Thyroid gland (tissue), 4 donors: ENCODE measurements around the gene GANC. TPM values are rescaled to one million over a fixed set of nuclear protein-coding genes. Genes with fewer than 3 reads are reported as not detected.
"Not testable (repeated sequence)": the region's sequence is repeated elsewhere in the genome, so short reads cannot be mapped to it uniquely, and the experiment has no call there.

Source experiments
- DNase-seq, 2 donors: peaks; one replicate each; pipeline ENCODE4 v3.0.0-alpha.2; 2019
- H3K27ac ChIP-seq, 3 donors: fragments of 200-600 bp; sonication (generic); 1 replicate in 2 of 3; 2 replicates in 1 of 3; pipeline ENCODE4 v1.5.1; 2016 to 2019; ENCODE audit warnings: mild to moderate bottlenecking in 1 of 3, moderate library complexity in 1 of 3
- H3K27me3 ChIP-seq: fragments of 200-600 bp; sonication (generic); one replicate; pipeline ENCODE4 v1.5.1; 2019
- H3K36me3 ChIP-seq, 2 donors: fragments of 200-600 bp; sonication (generic); one replicate each; pipeline ENCODE4 v1.5.1; 2016 to 2019
- H3K4me1 ChIP-seq, 2 donors: fragments of 200-600 bp; sonication (generic); one replicate each; pipeline ENCODE4 v1.5.1; 2017 to 2019
- H3K4me3 ChIP-seq, 3 donors: fragments of 200-600 bp; sonication (generic); replicated peaks in 1 of 3; 1 replicate in 2 of 3; 2 replicates in 1 of 3; pipeline ENCODE4 v1.5.1; 2016; ENCODE audit warnings: mild to moderate bottlenecking in 1 of 3
- H3K9me3 ChIP-seq: fragments of 200-600 bp; sonication (generic); one replicate; pipeline ENCODE4 v1.5.1; 2017
- POLR2A ChIP-seq, 2 donors: fragments of 450-650 bp; IDR thresholded peaks; one replicate each; pipeline ENCODE4 v1.6.1; 2017; ENCODE audit warnings: antibody characterized with exemption in 2 of 2, mild to moderate bottlenecking in 2 of 2, moderate library complexity in 1 of 2
- WGBS, 2 donors: methylation state at CpG; one replicate each; pipeline ENCODE4 v1.1.5; 2017; 5-methylcytosine and 5-hydroxymethylcytosine counted together
- intact Hi-C: fragments of 100-400 bp; cut with DNase I; formaldehyde crosslinking; loops from one replicate; pipeline ENCODE4 v1.15.1; 2023
- total RNA-seq, 4 donors: library from RNA; depleted of rRNA; stranded (reverse); fragments of >200 nt; gene quantifications; one replicate each; pipeline ENCODE4 v1.2.3, GENCODE V29; 2016
- TF ChIP-seq, protein P1 (sequence below), 6 experiments: fragments of 200-600 bp in 3 of 6; fragments of 450-650 bp in 3 of 6; sonication (generic) in 3 of 6; IDR thresholded peaks; one replicate each; pipeline ENCODE4 v1.5.1; 2016 to 2019; ENCODE audit warnings: antibody characterized with exemption in 6 of 6, mild to moderate bottlenecking in 2 of 6, inconsistent platforms in 1 of 6, moderate library complexity in 1 of 6

GANC gene
- total RNA-seq, 4 donors from 2014 or later, result 19.9 to 49.4 (median 22.2) TPM

DNA sequence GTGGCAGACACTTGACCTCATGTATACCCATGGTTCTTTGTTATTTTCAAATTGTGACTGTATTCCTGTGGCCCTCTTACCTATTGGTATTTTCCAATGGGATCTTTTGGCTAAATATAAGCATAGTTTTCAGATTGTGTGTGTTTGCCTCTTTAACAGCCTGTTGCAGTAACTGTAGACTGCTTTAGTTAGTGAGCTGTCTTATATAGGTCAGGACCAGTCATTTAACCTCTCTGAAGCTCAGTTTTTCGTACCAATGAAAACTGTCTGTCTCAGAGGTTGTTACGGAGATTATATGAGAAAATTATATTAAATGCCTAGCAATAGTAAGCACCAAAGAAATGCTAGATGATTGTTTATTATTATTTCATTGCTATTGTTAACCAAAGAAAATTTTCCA lies 57.0 kb downstream of the GANC start:
- Histone ChIP-seq H3K9me3 (no peaks in the 10 kb centered on the region), H3K27me3 (no peaks in the 10 kb centered on the region), H3K36me3 (peaks cover 0 to 5% of the 10 kb centered on the region in 2 donors), H3K4me1 (no peaks in the 10 kb centered on the region), H3K27ac (no peak overlapping the region), H3K4me3 (no peak overlapping the region)
- no peak for DNase-seq
- no peak for TF ChIP-seq POLR2A (IDR thresholded peaks at IDR 0.05)
- TF ChIP-seq, protein P1, sequence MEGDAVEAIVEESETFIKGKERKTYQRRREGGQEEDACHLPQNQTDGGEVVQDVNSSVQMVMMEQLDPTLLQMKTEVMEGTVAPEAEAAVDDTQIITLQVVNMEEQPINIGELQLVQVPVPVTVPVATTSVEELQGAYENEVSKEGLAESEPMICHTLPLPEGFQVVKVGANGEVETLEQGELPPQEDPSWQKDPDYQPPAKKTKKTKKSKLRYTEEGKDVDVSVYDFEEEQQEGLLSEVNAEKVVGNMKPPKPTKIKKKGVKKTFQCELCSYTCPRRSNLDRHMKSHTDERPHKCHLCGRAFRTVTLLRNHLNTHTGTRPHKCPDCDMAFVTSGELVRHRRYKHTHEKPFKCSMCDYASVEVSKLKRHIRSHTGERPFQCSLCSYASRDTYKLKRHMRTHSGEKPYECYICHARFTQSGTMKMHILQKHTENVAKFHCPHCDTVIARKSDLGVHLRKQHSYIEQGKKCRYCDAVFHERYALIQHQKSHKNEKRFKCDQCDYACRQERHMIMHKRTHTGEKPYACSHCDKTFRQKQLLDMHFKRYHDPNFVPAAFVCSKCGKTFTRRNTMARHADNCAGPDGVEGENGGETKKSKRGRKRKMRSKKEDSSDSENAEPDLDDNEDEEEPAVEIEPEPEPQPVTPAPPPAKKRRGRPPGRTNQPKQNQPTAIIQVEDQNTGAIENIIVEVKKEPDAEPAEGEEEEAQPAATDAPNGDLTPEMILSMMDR (IDR thresholded peaks at IDR 0.05), result no peak
- intact Hi-C loops, result no loop called here
- WGBS, 2 donors, result 89 to 97% methylated on average over 2 of the region's 2 CpGs

- DNase-seq, result no peak
- Histone ChIP-seq H3K4me3 (no peak overlapping the region), H3K27me3 (no peaks in the 10 kb centered on the region), H3K27ac (no peak overlapping the region), H3K9me3 (no peaks in the 10 kb centered on the region), H3K4me1 (no peaks in the 10 kb centered on the region), H3K36me3 (peaks cover 0 to 5% of the 10 kb centered on the region in 2 donors)
- intact Hi-C loops, result no loop called here
- WGBS, 2 donors, result 86 to 92% methylated on average over 3 of the region's 3 CpGs
- TF ChIP-seq POLR2A (IDR thresholded peaks at IDR 0.05), result no peak
- TF ChIP-seq, protein P1 (IDR thresholded peaks at IDR 0.05), result no peak
Measured at GRCh38 chr15:42331235-42331634, 58.2 kb downstream of the GANC start.

- intact Hi-C loops, result no loop called here
- no peaks in the 10 kb centered on the region for H3K36me3 ChIP-seq
Measured at GRCh38 chr15:42332331-42332730, 59.3 kb downstream of the GANC start.

GRCh38 chr15:42335074-42335473 lies 62.1 kb downstream of the GANC start:
- WGBS, 2 donors, result 95 to 98% methylated on average over 2 of the region's 2 CpGs
- Histone ChIP-seq H3K9me3 (no peaks in the 10 kb centered on the region), H3K27me3 (no peaks in the 10 kb centered on the region), H3K4me3 (no peak overlapping the region), H3K27ac (no peak overlapping the region), H3K4me1 (no peaks in the 10 kb centered on the region), H3K36me3 (no peaks in the 10 kb centered on the region)
- intact Hi-C loops, result no loop called here
- no peak for TF ChIP-seq POLR2A (IDR thresholded peaks at IDR 0.05)
- TF ChIP-seq, protein P1 (IDR thresholded peaks at IDR 0.05), result no peak
- DNase-seq, result no peak

More at GRCh38 chr15:42332331-42332730, 59.3 kb downstream of the GANC start:
- no peaks in the 10 kb centered on the region for H3K9me3 ChIP-seq
- 95 to 98% methylated on average over 4 of the region's 4 CpGs for WGBS, 2 donors
- no peak overlapping the region for H3K27ac ChIP-seq
- DNase-seq, result no peak
- TF ChIP-seq, protein P1 (IDR thresholded peaks at IDR 0.05), result no peak
- TF ChIP-seq POLR2A (IDR thresholded peaks at IDR 0.05), result no peak
- no peak overlapping the region for H3K4me3 ChIP-seq
- H3K4me1 ChIP-seq, result no peaks in the 10 kb centered on the region
- no peaks in the 10 kb centered on the region for H3K27me3 ChIP-seq

DNA sequence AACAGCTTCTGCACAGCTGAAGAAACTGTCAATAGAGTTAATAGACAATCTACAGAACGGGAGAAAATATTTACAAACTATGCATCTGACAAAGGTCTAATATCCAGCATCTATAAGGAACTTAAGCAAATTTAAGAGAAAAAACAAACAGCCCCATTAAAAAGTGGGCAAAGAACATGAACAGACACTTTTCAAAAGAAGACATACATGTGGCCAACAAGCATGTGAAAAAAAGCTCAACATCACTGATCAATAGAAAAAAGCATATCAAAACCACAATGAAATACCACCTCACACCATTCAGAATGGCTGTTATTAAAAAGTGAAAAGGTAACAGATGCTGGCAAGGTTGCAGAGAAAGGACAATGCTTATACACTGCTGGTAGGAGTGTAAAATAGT lies 63.6 kb downstream of the GANC start:
- H3K27ac ChIP-seq, H3K9me3 ChIP-seq, H3K27me3 ChIP-seq, H3K4me3 ChIP-seq, DNase-seq, H3K36me3 ChIP-seq, H3K4me1 ChIP-seq, intact Hi-C loops: not testable (repeated sequence)
- 91 to 96% methylated on average over 1 of the region's 1 CpG for WGBS, 2 donors

GRCh38 chr15:42337104-42337503 lies 64.1 kb downstream of the GANC start:
- H3K27ac ChIP-seq, intact Hi-C loops, H3K4me3 ChIP-seq, H3K4me1 ChIP-seq, H3K9me3 ChIP-seq, H3K36me3 ChIP-seq, DNase-seq, H3K27me3 ChIP-seq: not testable (repeated sequence)
- 94 to 98% methylated on average over 3 of the region's 3 CpGs for WGBS, 2 donors
